ENCODE measurements around the gene PTPN14. TPM values are rescaled to one million over a fixed set of nuclear protein-coding genes. Genes with fewer than 3 reads are reported as not detected.
"Not testable (repeated sequence)": the region's sequence is repeated elsewhere in the genome, so short reads cannot be mapped to it uniquely, and the experiment has no call there.

PTPN14 gene
- 88.5 TPM for total RNA-seq

GRCh38 chr1:214551436-214552173, at the start of gene PTPN14:
PTPN14 (minus strand) TSS chr1:214551602; CDS start chr1:214464803, 86,799 bp downstream.
- DNase-seq (ENCODE audit: low spot score), result peak; percentile 85

GRCh38 chr1:214593158-214593557, 41.8 kb upstream of the PTPN14 start:
- DNase-seq (ENCODE audit: low spot score), result no peak

DNA sequence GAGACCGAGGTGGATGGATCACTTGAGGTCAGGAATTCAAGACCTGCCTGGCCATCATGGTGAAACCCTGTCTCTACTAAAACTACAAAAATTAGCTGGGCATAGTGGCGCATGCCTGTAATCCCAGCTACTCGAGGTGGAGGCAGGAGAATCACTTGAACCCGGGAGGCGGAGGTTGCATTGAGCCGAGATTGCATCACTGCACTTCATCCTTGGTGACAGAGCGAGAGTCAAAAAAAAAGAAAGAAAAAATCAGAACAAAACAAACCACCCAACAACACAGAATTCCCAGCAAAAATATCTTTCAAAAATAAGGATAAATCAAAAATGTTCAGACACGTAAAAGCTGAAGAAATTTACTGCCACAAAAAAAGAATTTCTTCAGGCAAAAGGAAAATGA, 40.5 kb upstream of the PTPN14 start:
- DNase-seq (ENCODE audit: low spot score), result not testable (repeated sequence)

DNA sequence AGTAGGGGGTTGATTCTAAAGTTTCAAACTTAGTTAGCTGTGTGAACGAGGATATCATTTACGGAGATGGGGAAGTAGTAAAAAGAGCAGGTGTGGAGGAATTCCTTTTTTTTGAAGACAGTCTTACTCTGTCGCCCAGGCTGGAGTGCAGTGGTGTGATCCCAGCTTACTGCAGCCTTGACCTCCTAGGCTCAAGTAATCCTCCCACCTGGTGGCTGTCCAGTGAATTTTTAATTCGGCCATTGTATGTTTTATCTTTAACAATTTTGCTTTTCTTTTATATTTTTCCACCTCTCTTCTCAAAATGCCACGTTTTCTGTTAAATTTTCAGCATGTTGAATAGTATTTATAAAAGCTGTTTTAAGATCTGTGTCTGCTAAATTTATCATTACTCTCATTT, 39.3 kb upstream of the PTPN14 start:
- DNase-seq (ENCODE audit: low spot score), result no peak

GRCh38 chr1:214588963-214589597, 37.7 kb upstream of the PTPN14 start:
- DNase-seq (ENCODE audit: low spot score), result no peak

GRCh38 chr1:214587165-214587564, 35.8 kb upstream of the PTPN14 start:
- DNase-seq (ENCODE audit: low spot score), result no peak

- no peak for DNase-seq (ENCODE audit: low spot score)
These were observed 35.2 kb upstream of the PTPN14 start for GRCh38 chr1:214586621-214587020.

- no peak for DNase-seq (ENCODE audit: low spot score)
These were observed 33.7 kb upstream of the PTPN14 start for GRCh38 chr1:214584805-214585766.

DNA sequence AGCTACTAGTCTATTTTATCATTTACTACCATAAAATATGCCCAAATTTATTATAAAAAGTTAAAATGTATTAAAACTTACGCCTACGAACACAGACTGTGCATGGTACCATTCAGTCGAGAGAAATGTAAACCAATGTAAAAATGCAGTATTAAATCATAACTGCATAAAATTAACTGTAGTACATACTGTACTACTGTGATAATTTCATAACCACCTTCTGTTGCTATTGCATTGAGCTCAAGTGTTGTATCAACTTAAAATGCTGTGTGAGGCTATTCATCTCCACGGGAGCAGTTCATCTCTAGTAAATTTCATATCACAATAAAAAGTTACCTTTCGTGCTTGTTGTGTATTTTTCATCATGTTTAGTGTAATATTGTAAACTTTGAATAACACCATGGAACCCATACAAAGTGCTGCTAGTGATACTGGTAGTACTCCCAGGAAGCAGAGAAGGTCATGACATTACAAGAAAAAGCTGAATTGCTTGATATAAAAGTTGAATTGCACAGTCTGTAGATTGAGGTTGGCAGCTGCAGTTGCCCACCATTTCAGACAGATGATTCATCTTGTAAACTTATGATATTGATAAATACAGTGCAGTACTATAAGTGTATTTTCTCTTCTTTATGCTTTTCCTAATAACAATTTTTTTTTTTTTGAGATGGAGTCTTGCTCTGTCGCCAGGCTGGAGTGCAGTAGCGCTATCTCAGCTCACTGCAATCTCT, 32.6 kb upstream of the PTPN14 start:
- no peak for DNase-seq (ENCODE audit: low spot score)

- no peak for DNase-seq (ENCODE audit: low spot score)
These were observed 31.7 kb upstream of the PTPN14 start for GRCh38 chr1:214583113-214583512.

GRCh38 chr1:214582289-214582891, 31.0 kb upstream of the PTPN14 start:
- DNase-seq (ENCODE audit: low spot score), result no peak

GRCh38 chr1:214581785-214582184, 30.4 kb upstream of the PTPN14 start:
- DNase-seq (ENCODE audit: low spot score), result no peak

DNA sequence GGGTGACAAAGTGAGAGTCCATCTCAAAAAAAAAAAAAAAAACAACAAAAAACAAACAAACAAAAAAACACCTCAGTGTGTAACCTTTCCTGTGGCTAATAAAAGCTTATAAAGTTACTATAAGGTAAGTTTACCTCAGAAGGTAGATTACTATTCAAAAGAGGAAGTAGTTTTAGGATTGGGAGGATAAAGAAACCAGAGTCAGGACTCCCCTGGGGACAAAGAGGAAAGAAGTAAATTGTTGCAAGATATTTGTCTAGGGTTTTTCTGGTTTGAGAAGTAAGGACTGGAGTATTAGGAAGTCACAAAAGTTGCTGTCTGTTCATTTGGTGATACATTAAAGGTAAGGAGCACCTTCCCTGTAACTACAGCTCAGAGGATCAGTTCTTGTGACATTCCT, 27.8 kb upstream of the PTPN14 start:
- DNase-seq (ENCODE audit: low spot score), result no peak

DNA sequence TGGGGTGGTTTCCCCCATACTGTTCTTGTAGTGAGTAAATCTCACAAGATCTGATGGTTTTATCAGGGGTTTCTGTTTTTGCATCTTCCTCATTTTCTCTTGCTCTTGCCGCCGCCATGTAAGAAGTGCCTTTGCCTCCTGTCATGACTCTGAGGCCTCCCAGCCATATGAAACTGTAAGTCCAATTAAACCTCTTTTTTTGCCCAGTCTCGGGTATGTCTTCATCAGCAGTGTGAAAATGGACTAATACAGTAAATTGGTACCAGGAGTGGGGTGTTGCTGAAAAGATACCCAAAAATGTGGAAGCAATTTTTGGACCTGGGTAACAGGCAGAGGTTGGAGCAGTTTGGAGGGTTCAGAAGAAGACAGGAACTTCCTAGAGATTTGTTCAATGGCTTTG, 24.7 kb upstream of the PTPN14 start:
- not testable (repeated sequence) for DNase-seq (ENCODE audit: low spot score)

DNA sequence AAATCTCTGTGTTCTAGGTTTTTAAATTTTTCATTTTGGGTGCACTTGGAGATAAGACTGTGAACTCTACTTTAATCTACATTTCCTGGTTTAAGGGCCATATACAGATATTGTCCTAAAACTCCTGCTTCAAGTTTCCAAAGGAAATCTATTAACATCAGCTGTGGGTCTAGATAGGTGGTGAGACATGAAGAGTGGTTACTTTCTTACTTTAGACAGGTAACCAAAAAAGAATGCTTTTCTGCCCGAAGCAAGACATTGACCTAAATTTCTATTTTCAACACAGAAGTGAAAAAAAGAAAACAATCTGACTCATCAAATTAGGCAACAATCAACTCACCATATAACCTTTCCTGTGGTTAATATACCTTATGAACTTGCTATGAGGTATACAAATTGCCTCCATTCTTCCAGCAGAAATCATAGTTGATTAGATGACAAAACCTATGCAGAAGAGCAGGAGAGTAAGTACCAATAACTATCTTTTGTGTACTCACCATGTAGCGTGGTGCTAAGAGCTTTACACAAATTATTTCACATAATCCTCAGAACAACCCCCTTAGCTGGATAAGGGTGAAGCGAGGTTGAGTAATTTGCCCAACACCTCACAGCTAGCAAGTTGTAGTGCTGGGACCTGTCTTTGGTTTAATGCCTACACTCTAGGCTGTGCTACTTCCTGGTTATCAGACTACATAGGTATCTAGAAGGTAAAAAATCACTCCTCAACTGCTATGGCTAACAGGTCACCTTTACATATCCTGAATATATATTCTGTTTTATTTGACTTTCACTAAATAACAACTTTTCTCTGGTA, 23.4 kb upstream of the PTPN14 start:
- no peak for DNase-seq (ENCODE audit: low spot score)

GRCh38 chr1:214573386-214574318, 22.2 kb upstream of the PTPN14 start:
- DNase-seq (ENCODE audit: low spot score), result no peak

DNA sequence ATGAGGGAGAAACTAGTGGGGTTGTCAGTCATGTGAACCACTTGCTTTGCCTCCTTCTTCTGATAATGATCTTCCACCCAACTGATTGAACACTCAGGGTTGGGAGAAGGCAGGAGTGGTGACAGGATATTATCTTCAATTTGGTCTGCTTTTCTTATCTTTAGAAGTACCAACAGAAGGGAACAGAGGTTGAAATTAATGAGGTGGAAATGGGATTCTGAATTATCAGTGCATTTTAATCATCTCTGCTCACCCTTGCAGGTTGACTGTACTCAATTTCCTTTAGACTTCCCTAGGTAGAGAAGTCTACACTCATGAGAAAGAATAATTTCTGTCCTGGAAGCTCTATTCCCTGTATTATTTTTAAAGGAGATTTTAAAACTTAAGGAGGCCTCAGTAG, 19.9 kb upstream of the PTPN14 start:
- no peak for DNase-seq (ENCODE audit: low spot score)

- no peak for DNase-seq (ENCODE audit: low spot score)
These were observed 19.0 kb upstream of the PTPN14 start for GRCh38 chr1:214570442-214570841.

DNA sequence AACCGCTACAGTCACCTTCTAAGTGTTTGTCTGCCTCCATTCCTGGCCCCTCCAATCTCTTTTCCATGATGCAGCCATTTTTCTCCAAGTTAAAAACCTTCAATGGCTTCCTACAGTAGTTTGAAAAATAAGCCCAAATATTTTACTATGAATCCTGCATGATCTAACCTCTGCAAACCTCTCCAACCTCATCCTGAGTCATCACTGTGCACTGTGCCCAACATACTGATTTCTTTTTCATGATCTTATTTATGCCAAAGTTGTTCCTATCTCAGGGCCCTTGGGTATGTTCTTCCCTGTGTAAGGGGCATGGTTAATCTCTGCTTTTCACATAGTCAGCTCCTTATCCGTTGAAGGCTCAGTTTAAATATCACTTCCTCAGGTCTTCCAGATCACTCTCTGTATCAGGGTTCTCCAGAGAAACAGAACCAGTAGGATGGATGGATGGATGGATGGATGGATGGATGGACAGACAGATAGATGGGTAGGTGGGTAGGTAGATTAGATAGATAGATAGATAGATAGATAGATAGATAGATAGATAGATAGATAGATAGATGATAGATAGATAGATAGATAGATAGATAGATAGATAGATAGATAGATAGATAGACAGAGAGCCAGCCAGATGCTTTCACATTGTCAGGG, 18.1 kb upstream of the PTPN14 start:
- DNase-seq (ENCODE audit: low spot score), result no peak

All from ureter (tissue), 1 donor.